HG02623 (cell line): ENCODE measurements around the gene PLXNB1.

ENCODE experiments used
- ATAC-seq: cut with Tn5 transposase; IDR thresholded peaks from one replicate; pipeline ENCODE4 v1.9.1; 2021; ENCODE audit warnings: moderate library complexity; ENCODE audit not compliant: unreplicated experiment

PLXNB1 gene

GRCh38 chr3:48372862-48373435 lies 56.9 kb downstream of the PLXNB1 start:
- ATAC-seq, result no peak

- no peak for ATAC-seq
These were observed 57.5 kb downstream of the PLXNB1 start for GRCh38 chr3:48372377-48372770.

GRCh38 chr3:48371651-48372376 lies 58.1 kb downstream of the PLXNB1 start, which contains the start of gene FBXW12:
FBXW12 (plus strand) TSS chr3:48372219; CDS start chr3:48372768, 549 bp downstream.
- no peak for ATAC-seq

- ATAC-seq, result no peak
These were observed 59.6 kb downstream of the PLXNB1 start for GRCh38 chr3:48370333-48370713.

GRCh38 chr3:48369693-48370332 lies 60.1 kb downstream of the PLXNB1 start:
- no peak for ATAC-seq

- no peak for ATAC-seq
These were observed 62.7 kb downstream of the PLXNB1 start for GRCh38 chr3:48367201-48367600.

GRCh38 chr3:48364840-48365239 lies 65.0 kb downstream of the PLXNB1 start:
- ATAC-seq, result no peak

GRCh38 chr3:48361928-48362327 lies 68.0 kb downstream of the PLXNB1 start:
- no peak for ATAC-seq

- ATAC-seq, result no peak
These were observed 73.5 kb downstream of the PLXNB1 start for GRCh38 chr3:48356419-48356818.

GRCh38 chr3:48353987-48354386 lies 75.9 kb downstream of the PLXNB1 start:
- ATAC-seq, result no peak
